ENCODE data around the gene ST6GALNAC3.

The ST6GALNAC3 gene

DNA sequence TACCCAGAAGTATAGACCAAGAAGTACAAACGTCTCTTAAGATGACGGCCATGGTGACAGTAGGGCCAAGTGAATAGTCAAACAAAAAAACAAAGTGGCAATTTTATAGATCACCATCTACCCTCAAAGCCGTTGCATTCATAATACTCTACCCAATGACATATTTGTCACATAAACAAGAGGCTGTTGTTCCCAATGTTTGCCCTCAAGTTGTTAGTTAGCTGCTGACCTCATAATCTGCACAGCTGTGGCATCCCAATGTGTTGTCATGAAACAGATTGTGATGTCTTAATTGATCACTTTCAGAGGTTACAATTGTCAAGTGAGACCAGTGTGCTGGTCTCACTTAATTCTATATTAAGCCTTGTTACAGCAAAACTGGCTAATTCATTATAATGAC lies 333.8 kb downstream of the ST6GALNAC3 start:
- H3K4me3 ChIP-seq (ENCODE audit: low read depth, low read length), result no peak overlapping the region

DNA sequence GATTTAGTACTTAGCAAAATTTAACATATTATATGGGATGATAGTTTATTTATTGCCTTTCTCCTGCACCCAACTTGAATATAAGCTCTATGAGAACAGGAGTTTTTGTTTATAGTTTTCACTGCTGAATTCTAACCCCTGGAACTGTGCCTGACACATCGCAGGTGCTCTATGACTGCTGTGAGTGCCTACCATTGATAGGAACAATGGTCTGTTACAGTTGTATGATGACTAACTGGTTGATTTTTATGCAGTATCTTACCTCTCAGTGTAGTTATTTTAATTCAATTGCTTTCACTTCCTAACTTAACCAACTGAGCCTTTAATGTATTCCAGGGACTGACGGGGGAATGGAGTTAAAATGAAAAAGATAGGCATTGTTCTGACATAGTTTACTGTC lies 336.0 kb downstream of the ST6GALNAC3 start:
- H3K4me3 ChIP-seq (ENCODE audit: low read depth, low read length), result no peak overlapping the region

DNA sequence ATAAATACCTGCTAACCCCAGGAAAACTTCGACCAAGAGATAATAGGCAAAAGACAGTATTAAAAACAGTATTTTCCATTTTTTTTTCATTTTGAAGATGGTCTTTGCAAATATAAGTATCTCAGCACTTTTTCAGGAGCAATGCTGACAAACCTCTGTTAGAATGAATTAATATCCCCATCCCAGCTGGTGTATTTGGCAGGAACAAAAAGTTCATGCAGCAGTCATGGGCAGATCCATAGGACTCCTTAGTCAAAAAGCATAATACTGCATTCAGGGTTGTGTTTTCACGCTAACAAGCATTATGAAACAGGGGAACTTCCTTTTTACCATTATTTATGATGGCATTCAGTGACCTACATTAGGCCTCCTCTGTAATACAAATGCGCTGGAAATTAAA lies 344.0 kb downstream of the ST6GALNAC3 start:
- no peak overlapping the region for H3K4me3 ChIP-seq (ENCODE audit: low read depth, low read length)

DNA sequence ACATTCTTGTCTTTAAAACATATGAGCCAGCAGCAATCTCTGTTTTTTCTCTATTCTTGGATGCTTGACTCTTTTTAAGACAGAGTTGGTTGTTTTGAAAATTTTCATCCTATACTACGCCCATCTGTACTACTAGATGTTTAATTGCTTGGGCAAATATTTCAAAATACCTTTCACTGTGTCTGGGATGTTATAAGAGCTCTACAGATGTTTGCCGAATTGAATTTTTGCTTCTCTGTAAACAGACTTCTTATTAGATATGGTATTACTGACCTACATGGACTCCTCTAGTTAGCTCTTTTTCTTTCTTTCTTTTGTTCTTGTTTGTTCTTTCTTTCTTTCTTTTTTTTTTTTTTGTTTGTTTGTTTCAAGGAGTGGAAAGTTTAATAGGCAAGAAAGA lies 345.1 kb downstream of the ST6GALNAC3 start:
- no peak overlapping the region for H3K4me3 ChIP-seq (ENCODE audit: low read depth, low read length)

DNA sequence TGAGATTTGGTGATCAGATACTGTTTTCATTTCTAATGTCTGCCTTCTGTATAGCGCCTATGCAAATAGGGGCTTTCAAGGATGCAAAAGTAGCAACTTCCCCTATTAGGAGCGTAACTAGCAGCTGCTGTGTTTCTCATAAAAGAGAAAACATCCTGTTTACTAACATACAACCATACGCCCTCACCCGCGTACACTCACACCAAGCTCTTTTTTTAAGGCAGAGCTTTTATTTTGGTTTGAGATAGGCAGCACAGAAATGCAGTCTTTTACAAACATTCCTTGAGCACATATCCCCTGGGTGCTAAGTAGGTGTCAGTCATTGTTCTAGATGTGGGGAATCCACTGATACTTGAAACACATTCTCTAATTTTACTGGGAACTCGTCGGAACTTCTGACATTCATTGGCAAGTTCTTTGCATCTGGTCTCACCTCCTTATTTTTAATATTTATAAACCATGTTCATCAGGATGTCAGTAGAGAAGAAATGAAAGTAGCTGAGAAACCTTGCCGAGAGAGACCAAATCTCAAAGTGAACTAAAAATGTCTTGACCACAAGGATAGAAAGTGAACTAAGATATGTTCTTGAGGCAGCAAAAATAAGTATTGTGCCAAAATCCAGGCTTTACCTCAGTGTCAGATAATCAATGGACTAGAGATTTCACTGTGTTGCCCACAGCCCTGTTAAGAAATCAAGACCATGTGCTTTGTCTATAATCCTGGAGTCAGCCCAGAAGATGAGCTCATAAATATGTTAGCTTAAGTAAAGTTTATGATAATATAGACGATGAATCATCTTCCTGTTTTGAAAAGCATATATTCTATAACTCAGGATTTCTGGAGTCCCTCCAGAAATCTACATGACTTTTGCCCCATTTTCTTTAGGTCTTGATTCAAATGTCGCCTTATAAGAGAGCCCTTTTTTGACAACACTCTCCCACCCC lies 350.9 kb downstream of the ST6GALNAC3 start:
- no peak overlapping the region for H3K4me3 ChIP-seq (ENCODE audit: low read depth, low read length)

DNA sequence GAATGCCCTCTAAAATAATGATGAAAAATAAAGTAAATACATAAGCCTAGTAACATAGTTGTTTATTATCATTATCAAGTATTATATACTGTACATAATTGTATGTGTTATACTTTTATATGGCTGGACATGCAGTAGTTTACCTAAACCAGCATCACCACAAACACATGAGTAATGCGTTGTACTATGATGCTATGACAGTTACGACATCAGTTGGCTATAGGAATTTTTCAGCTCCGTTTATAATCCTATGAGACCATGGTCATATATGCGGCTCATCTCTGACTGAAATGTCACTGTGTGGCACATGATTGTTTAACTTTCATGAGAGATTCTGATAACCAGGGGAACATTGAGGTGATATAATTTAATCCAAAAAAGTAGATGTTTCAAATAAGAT lies 352.1 kb downstream of the ST6GALNAC3 start:
- H3K4me3 ChIP-seq (ENCODE audit: low read depth, low read length), result no peak overlapping the region

DNA sequence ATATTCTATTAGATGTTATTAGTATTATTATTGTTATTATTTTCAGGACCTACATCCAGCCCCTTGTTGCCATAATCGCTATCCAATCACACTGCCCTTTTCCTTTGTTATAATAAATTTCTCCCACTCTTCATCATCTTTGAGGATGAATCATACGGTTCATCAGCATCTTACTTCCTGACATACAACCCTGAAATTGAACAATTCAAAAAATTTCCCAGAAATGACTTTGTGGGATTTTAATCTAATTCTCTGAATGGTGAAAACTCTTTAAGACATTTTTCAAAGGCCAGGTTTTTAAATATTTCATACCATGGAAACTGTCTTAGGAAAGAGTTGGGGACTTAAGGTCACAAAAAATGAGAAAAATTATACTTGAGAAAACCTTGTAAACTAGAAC lies 353.5 kb downstream of the ST6GALNAC3 start:
- no peak overlapping the region for H3K4me3 ChIP-seq (ENCODE audit: low read depth, low read length)

DNA sequence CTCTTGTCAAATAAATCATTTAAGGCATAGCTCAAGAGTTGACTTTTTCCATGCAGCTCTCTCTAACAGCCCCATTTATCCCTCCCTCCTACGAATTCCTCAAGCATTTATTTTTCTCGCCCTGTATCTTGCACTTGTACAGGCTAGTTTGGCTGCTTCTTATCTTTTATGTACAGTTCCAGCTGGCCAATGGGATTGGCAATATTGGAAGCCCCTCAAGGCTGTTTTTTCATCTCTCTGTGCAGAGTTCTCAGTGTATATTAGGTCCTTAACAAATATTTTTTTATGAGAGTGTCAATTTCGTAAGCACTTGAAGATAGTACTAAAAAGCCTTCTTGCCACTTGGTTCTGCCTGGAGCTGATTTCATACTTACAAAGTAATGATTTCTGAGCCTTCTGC lies 356.0 kb downstream of the ST6GALNAC3 start:
- no peak overlapping the region for H3K4me3 ChIP-seq (ENCODE audit: low read depth, low read length)

DNA sequence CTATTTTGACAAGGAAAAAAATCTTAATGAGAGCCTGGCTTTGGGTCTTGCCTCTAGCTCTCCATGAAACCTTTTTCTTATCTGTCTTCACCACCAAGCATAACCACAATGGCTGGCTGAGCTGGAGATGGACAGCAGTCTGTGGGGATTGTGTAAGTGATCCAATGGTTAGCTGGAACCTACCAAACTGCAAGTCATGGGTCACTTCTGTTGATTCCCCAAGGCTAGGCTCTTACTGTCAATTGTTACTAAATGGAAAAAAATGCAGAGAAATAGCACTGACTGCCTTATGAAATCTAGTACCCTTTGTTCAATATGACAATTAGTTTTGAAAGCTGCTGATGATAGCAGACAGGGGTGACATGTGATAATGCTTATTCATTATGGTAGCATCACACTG lies 359.0 kb downstream of the ST6GALNAC3 start:
- H3K4me3 ChIP-seq (ENCODE audit: low read depth, low read length), result no peak overlapping the region

DNA sequence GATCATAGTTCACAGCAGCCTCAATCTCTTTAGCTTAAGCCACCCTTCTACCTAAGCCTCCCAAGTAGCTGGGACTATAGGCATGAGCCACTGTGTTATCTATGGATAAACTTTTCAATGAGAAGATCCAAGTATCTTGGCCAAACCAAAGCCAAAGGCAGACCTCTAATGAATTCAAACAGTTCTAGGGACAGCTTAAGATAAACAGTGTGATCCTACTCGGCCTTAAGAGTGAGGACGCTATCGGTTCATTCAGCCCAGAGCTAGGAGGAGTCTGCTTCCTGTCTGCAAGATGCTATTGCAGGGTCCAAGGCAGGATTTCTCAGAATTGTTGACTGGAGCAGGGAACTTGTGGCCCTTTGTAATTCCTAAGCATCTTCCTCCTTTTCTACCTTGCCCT lies 368.7 kb downstream of the ST6GALNAC3 start:
- no peak overlapping the region for H3K4me3 ChIP-seq (ENCODE audit: low read depth, low read length)

DNA sequence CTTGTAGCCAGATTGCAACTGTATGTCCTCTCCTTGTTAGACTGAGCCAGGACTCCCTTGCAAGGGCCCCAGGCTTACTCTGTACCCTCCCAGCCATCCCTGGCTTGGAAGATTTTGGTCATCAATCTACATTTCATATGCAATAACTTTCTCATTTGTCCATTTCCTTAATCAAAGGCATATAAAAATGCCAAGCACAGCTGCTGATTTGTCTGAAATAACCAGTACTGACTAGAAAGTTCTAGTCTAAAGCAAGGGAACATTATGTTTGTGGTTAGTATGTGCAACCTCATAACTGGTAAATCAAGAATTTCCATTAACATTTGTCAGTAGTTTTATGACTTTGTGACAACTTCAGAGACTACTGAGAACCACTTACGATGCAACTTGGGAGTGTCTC lies 370.2 kb downstream of the ST6GALNAC3 start:
- no peak overlapping the region for H3K4me3 ChIP-seq (ENCODE audit: low read depth, low read length)

DNA sequence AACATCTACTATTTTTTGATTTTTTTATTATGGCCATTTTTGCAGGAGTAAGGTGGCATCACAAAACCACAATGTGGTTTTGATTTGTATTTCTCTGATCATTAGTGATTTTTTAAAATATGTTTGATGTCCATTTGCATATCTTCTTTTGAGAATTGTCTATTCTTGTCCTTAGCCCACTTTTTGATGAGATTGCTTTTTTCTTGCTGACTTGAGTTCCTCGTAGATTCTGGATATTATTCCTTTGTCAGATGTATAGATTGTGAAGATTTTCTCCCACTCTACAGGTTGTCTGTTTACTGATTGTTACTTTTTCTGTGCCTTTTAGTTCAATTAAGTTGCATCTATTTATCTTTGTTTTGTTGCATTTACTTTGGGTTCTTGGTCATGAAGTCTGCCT lies 375.7 kb downstream of the ST6GALNAC3 start:
- no peak overlapping the region for H3K4me3 ChIP-seq (ENCODE audit: low read depth, low read length)

DNA sequence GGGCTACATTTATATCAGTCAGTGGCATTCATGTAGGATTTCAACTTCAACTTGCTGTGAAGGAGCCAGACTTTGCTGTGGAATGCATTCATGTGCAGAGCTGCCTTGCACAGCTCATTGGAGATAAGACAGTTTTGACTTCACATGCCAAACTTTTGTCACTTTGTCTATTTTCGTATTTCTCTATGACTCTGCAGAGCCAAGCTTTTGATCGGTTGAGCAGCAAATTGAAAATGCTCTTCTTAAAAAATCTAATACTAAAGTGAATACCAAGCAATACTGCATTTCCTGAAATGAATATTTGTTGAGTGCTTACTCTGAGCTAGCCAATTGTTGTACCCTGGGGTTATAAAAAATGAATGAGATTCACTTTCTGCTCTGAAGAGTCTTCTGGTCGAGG lies 388.7 kb downstream of the ST6GALNAC3 start:
- H3K4me3 ChIP-seq (ENCODE audit: low read depth, low read length), result no peak overlapping the region

DNA sequence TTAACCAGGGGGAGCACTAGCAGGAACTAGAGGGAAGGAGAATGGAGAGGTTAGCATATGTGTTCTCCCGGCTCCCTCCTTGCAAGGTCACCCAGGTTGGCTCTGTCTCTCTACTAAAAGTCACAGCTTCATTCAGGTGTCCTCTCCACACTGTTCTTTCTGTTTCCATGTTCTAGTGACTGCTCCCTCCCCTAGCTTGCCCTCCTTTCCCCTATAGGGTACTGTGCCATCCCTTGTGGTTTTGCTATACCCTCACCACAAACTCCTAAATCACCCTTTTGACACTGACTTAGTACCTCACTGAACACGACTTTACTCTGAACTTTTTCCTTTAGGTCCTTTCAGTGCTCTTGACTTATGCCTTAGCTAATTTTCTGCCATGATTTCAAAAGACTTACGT lies 389.3 kb downstream of the ST6GALNAC3 start:
- no peak overlapping the region for H3K4me3 ChIP-seq (ENCODE audit: low read depth, low read length)

DNA sequence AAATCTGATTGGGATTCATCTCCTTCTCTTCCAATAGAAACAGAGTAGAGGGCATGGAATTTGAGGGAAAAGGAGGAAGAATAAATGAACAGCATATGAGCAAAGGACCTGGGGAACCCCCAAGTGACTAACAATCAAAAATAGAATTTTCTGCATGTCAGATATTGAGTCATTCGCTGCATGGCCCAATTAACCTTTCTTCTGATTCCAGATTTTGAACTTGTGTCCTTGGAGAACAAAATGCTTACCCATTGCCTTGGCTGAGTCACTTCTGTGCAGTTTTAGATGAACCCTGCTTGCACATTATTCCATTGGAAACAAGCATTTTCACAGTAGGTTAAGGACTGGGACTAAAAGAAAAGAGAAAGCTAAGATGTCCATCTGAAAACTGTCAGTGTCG lies 390.5 kb downstream of the ST6GALNAC3 start:
- H3K4me3 ChIP-seq (ENCODE audit: low read depth, low read length), result no peak overlapping the region

DNA sequence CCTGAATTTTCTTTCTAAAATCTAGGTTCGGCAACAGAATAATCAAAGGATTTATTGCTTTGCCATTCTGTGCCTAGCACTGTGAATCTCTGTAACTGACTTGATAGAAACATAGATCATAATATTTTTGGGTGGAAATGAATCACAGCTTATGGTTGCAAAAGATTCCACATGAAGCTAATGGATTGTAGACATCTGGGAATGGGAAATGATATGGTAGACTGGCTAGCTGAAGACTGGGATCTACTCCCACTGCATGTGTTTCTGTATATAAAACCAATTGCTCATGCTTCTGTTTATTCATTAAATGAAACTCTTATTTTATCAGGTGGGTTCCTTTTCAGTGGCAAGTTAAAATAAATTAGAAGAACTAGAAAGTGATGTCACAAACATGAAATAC lies 395.6 kb downstream of the ST6GALNAC3 start:
- no peak overlapping the region for H3K4me3 ChIP-seq (ENCODE audit: low read depth, low read length)

DNA sequence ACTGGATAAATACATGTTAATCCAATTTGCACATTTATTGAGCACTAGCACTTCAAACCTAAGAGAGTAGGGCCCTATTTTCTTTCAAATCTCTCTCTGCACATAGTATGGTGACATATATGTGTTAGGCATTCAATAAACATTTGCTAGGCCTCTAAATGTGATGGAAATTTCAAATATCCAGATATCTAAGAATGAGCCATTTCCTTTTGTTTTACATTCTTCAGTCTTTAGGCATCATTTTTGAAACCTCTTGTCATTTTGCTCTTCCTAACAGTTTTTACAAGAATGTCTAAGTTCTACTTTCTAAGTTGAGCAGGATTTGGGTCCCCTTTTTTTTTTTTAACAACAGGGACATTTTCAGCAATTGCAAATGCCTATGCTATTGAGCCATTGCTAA lies 397.0 kb downstream of the ST6GALNAC3 start:
- no peak overlapping the region for H3K4me3 ChIP-seq (ENCODE audit: low read depth, low read length)

DNA sequence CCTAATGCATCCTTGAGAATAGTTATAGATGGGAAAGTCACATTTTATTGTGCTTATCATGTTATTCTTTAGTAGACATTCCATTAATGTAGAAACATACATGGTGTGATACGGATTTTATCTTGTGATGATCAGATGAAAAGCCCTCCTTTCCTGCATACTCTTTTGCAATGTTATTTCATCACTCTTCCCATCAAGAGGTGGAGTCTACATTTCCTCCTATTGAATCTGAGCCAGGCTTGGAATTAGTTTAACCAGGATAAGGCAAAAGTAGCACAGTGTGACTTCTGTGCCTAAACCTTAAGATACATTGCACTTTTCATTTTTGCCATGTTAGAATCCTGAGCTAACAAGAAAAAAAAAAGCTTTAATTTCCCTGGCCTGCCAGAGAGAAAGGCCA lies 399.0 kb downstream of the ST6GALNAC3 start:
- no peak overlapping the region for H3K4me3 ChIP-seq (ENCODE audit: low read depth, low read length)

DNA sequence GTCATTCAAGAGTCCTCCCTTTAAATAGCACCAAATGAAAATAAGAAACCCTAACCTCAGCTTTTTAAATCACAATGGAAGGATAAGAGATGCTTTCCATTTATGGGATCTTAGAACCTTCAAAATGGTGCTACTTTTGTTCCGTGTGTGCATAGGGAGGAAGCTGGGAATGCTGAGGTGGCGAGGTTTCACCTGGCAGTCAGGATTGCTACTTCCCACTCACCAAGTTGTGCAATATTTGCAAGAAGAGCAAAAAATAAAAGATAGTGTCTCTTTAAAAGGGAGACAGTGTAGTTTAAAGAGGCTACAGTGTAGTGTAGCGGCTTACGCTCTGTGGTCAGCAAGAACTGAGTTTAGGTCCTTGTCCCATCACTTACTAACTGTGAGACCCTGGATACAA lies 400.4 kb downstream of the ST6GALNAC3 start:
- no peak overlapping the region for H3K4me3 ChIP-seq (ENCODE audit: low read depth, low read length)

DNA sequence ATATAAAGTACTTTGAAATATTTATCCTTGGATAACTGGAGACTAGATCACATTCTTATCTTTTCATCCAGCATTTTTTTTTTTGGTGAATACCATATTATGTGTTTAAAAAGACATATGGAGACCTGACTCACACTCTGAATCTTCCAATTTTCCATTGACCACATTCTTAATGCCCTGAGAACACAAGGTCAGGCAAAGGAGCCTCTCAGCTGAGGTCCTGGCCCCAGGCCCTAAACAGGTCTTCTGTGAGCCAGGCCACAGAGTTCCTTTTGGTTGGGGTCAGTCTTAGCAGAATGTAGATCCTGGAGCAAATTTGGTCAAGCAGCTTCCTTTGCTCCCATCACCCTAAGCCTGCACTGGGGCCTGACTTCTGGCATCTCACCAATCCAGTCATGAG lies 402.6 kb downstream of the ST6GALNAC3 start:
- no peak overlapping the region for H3K4me3 ChIP-seq (ENCODE audit: low read depth, low read length)

DNA sequence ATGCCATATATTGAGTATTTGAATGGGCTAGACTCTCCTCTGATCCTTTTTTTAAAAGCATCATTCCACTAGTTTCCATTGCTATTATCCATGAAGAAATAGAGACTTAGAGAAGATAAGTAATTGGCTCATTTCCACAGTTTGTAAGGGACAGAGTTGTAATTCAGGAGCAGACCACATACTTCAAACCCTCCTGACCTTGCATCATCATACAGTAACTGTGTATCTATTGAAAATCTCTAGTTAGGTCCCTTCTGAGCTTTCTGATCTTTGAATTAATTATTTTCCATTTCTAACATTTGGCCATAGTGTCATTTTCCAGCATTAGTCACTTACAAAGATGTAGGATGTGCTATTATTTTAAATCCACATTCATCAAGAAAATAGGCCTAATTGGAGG lies 406.3 kb downstream of the ST6GALNAC3 start:
- H3K4me3 ChIP-seq (ENCODE audit: low read depth, low read length), result no peak overlapping the region

DNA sequence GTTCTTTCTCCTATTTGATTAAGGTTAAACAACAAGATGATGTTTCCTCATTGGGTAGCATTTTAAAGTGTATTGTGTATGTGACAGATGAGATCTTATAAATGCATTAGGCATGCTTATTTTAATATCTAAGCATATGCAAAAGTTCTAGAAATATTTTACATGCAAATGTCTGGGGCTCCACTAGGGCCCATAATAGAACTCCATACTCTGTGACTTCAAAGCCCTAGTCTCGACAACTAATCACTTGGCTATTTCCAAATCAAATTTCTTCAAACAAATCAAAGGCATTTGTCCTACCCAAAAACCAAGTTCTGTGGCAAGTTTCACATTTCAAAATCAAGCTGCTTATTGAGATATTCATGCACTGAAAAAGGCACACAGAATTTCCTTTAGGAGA lies 407.1 kb downstream of the ST6GALNAC3 start:
- H3K4me3 ChIP-seq (ENCODE audit: low read depth, low read length), result no peak overlapping the region

DNA sequence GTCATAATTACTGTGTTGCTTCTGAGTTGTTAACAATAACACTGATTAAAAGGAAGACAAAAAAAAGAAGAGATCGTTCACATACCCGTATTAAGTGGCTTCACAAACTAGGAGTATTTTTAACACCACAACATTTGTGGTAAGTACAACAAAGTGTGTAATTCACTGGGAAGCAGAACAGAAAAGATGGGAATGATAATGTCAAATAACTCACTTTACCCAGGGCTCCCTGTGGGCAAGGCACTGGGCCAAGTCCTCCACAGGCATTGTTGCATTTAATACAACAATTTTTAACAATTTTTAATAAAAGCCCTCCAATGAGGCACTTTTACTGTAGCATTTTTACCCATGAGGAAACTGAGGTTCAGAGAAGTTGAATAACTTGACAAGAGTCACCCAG lies 407.7 kb downstream of the ST6GALNAC3 start:
- H3K4me3 ChIP-seq (ENCODE audit: low read depth, low read length), result no peak overlapping the region

Data from iPS-11a (cell line).